Right kidney (tissue), 9 donors: ENCODE measurements around the gene DHODH.
"Not testable (repeated sequence)": the region's sequence is repeated elsewhere in the genome, so short reads cannot be mapped to it uniquely, and the experiment has no call there.

Experiments used
- DNase-seq: peaks from one replicate; pipeline ENCODE4 v3.0.0-alpha.2; 2016
- long read RNA-seq, 8 donors: transcript quantifications; one replicate each; lab custom pipeline, GENCODE V29; 2026

DHODH gene
- long read RNA-seq, donor 1, partial matches to known transcripts: 0 of 10 reads
- long read RNA-seq, donor 1, other reads (novel, unspliced or antisense): 9 of 10 reads
- long read RNA-seq, donor 2, partial matches to known transcripts: 0 of 1 reads
- long read RNA-seq, donor 2, other reads (novel, unspliced or antisense): 0 of 1 reads
- long read RNA-seq, donor 3, partial matches to known transcripts: 0 of 1 reads
- long read RNA-seq, donor 3, other reads (novel, unspliced or antisense): 0 of 1 reads
- long read RNA-seq, donor 4, partial matches to known transcripts: 0 of 1 reads
- long read RNA-seq, donor 4, other reads (novel, unspliced or antisense): 0 of 1 reads
- long read RNA-seq, donor 5, partial matches to known transcripts: 0 of 2 reads
- long read RNA-seq, donor 5, other reads (novel, unspliced or antisense): 0 of 2 reads
- long read RNA-seq, donor 6, partial matches to known transcripts: 0 of 1 reads
- long read RNA-seq, donor 6, other reads (novel, unspliced or antisense): 0 of 1 reads
- long read RNA-seq, donor 7: 0 reads
- long read RNA-seq, donor 8, partial matches to known transcripts: 7 of 7 reads
- long read RNA-seq, donor 8, other reads (novel, unspliced or antisense): 0 of 7 reads

GRCh38 chr16:72008424-72009216, at the start of gene DHODH:
Gene DHODH (plus strand): TSS chr16:72008744. CDS start chr16:72008765, 21 bp downstream.
- DNase-seq: peak; percentile 90

- DNase-seq: peak; percentile 34
These were observed 47.2 kb upstream of the DHODH start for GRCh38 chr16:71961066-71962039.

GRCh38 chr16:71963125-71963875, 45.2 kb upstream of the DHODH start:
- no peak for DNase-seq

- DNase-seq: no peak
These were observed 43.3 kb upstream of the DHODH start for GRCh38 chr16:71965223-71965622.

GRCh38 chr16:71966932-71967331, 41.6 kb upstream of the DHODH start:
- no peak for DNase-seq

GRCh38 chr16:71969353-71969752, 39.2 kb upstream of the DHODH start:
- DNase-seq: no peak

GRCh38 chr16:71971571-71971970, 37.0 kb upstream of the DHODH start:
- no peak for DNase-seq

GRCh38 chr16:71972356-71972755, 36.2 kb upstream of the DHODH start:
- no peak for DNase-seq

GRCh38 chr16:71973001-71973400, 35.5 kb upstream of the DHODH start:
- DNase-seq: no peak

- DNase-seq: no peak
These were observed 34.3 kb upstream of the DHODH start for GRCh38 chr16:71974068-71974818.

- DNase-seq: no peak
These were observed 23.1 kb upstream of the DHODH start for GRCh38 chr16:71985262-71985974.

- DNase-seq: no peak
These were observed 22.4 kb upstream of the DHODH start for GRCh38 chr16:71986131-71986530.

GRCh38 chr16:71995038-71995437, 13.5 kb upstream of the DHODH start:
- no peak for DNase-seq

GRCh38 chr16:71997578-71997977, 11.0 kb upstream of the DHODH start:
- not testable (repeated sequence) for DNase-seq

GRCh38 chr16:72001180-72001874, 7.2 kb upstream of the DHODH start:
- no peak for DNase-seq

- no peak for DNase-seq
These were observed 5.9 kb upstream of the DHODH start for GRCh38 chr16:72002619-72003018.

GRCh38 chr16:72008065-72008423, 500 bp upstream of the DHODH start:
- not testable (repeated sequence) for DNase-seq

GRCh38 chr16:72009779-72010178, 1.2 kb downstream of the DHODH start:
- no peak for DNase-seq

- DNase-seq: no peak
These were observed 4.1 kb downstream of the DHODH start for GRCh38 chr16:72012607-72013006.
